Fibroblast of skin of scalp (primary cell): ENCODE measurements around the gene DCAF12.

ENCODE experiments used
- DNase-seq: peaks from one replicate; pipeline ENCODE4 v3.0.0-alpha.2; 2013

DCAF12 gene

GRCh38 chr9:34125681-34126206, 754 bp downstream of the DCAF12 start:
- no peak for DNase-seq

- no peak for DNase-seq
These were observed 1.6 kb downstream of the DCAF12 start for GRCh38 chr9:34124926-34125325.

GRCh38 chr9:34124099-34124498, 2.4 kb downstream of the DCAF12 start:
- DNase-seq: no peak

- DNase-seq: no peak
These were observed 2.8 kb downstream of the DCAF12 start for GRCh38 chr9:34123682-34124081.

- no peak for DNase-seq
These were observed 4.5 kb downstream of the DCAF12 start for GRCh38 chr9:34121996-34122395.

GRCh38 chr9:34119713-34120112, 6.8 kb downstream of the DCAF12 start:
- no peak for DNase-seq

- no peak for DNase-seq
These were observed 12.1 kb downstream of the DCAF12 start for GRCh38 chr9:34114436-34114835.

- no peak for DNase-seq
These were observed 20.4 kb downstream of the DCAF12 start for GRCh38 chr9:34106110-34106509.

GRCh38 chr9:34102796-34103195, 23.7 kb downstream of the DCAF12 start:
- no peak for DNase-seq

- DNase-seq: no peak
These were observed 28.2 kb downstream of the DCAF12 start for GRCh38 chr9:34098307-34098706.

- no peak for DNase-seq
These were observed 28.6 kb downstream of the DCAF12 start for GRCh38 chr9:34097865-34098264.

- DNase-seq: no peak
These were observed 29.7 kb downstream of the DCAF12 start for GRCh38 chr9:34096751-34097150.

GRCh38 chr9:34093578-34093977, 32.9 kb downstream of the DCAF12 start:
- DNase-seq: no peak

GRCh38 chr9:34089311-34089710, 37.2 kb downstream of the DCAF12 start:
- DNase-seq: peak; percentile 25

- DNase-seq: no peak
These were observed 39.1 kb downstream of the DCAF12 start for GRCh38 chr9:34087370-34087769.

- DNase-seq: no peak
These were observed 39.6 kb downstream of the DCAF12 start for GRCh38 chr9:34086864-34087263.

- DNase-seq: no peak
These were observed 40.7 kb downstream of the DCAF12 start for GRCh38 chr9:34085581-34086500.

- DNase-seq: no peak
These were observed 41.9 kb downstream of the DCAF12 start for GRCh38 chr9:34084562-34084961.

- DNase-seq: no peak
These were observed 47.3 kb downstream of the DCAF12 start for GRCh38 chr9:34079181-34079580.

GRCh38 chr9:34072868-34073590, 53.5 kb downstream of the DCAF12 start:
- DNase-seq: peak; percentile 56

GRCh38 chr9:34072410-34072809, 54.1 kb downstream of the DCAF12 start:
- no peak for DNase-seq

GRCh38 chr9:34070606-34071324, 55.7 kb downstream of the DCAF12 start:
- no peak for DNase-seq

- DNase-seq: no peak
These were observed 56.7 kb downstream of the DCAF12 start for GRCh38 chr9:34069831-34070230.
